SK-N-MC (cell line): Measurements from ENCODE around the gene CLRN3.

Source experiments
- DNase-seq: peaks from one replicate; pipeline ENCODE4 v3.0.0-alpha.2; 2011; ENCODE audit warnings: low read depth, low spot score
- H3K27ac ChIP-seq: fragments of 200-600 bp; sonication (generic); 2 replicates; pipeline ENCODE4 v1.5.1; 2016; ENCODE audit warnings: mixed run types
- H3K36me3 ChIP-seq: fragments of 200-600 bp; sonication (generic); 2 replicates; pipeline ENCODE4 v1.6.1; 2017; ENCODE audit warnings: antibody characterized with exemption, low read length, mixed read lengths; ENCODE audit not compliant: insufficient read depth
- H3K4me3 ChIP-seq: fragments of 200-600 bp; sonication (generic); 2 replicates; pipeline ENCODE4 v1.5.1; 2016
- H3K9ac ChIP-seq: fragments of 200-600 bp; sonication (generic); 2 replicates; pipeline ENCODE4 v1.8.0; 2017; ENCODE audit warnings: mixed run types, mixed read lengths; ENCODE audit not compliant: insufficient read length
- H3K9me3 ChIP-seq: fragments of 200-600 bp; sonication (generic); 2 replicates; pipeline ENCODE4 v1.6.1; 2017; ENCODE audit warnings: low read depth, mild to moderate bottlenecking, antibody characterized with exemption, low read length, moderate library complexity, mixed read lengths
- EZH2 ChIP-seq: fragments of 200-600 bp; sonication (generic); IDR thresholded peaks from one replicate; pipeline ENCODE4 v1.6.1; 2017; ENCODE audit warnings: antibody characterized with exemption
- FOXP2 ChIP-seq: optimal IDR thresholded peaks from 2 replicates; pipeline ENCODE3; 2011; ENCODE audit warnings: mild to moderate bottlenecking, moderate library complexity; ENCODE audit not compliant: insufficient read depth; ENCODE audit errors: extremely low read length, control extremely low read depth
- POLR2AphosphoS5 ChIP-seq: IDR thresholded peaks from 2 replicates; pipeline ENCODE4 v1.6.1; 2012; ENCODE audit warnings: mild to moderate bottlenecking, low read depth, low read length, borderline replicate concordance

Gene CLRN3

GRCh38 chr10:127836176-127836575, 56.6 kb downstream of the CLRN3 start:
- no peaks in the 10 kb centered on the region for H3K36me3 ChIP-seq
- H3K4me3 ChIP-seq: no peak overlapping the region
- no peak for DNase-seq
- H3K27ac ChIP-seq: no peak overlapping the region
- TF ChIP-seq POLR2AphosphoS5: no peak
- TF ChIP-seq FOXP2: no peak
- no peaks in the 10 kb centered on the region for H3K9me3 ChIP-seq
- no peak overlapping the region for H3K9ac ChIP-seq

GRCh38 chr10:127834791-127835190, 58.0 kb downstream of the CLRN3 start:
- Histone ChIP-seq H3K9me3 (no peaks in the 10 kb centered on the region), H3K36me3 (no peaks in the 10 kb centered on the region)
- TF ChIP-seq POLR2AphosphoS5: no peak
- no peak for TF ChIP-seq FOXP2

GRCh38 chr10:127834221-127834620, 58.5 kb downstream of the CLRN3 start:
- Histone ChIP-seq H3K36me3 (no peaks in the 10 kb centered on the region), H3K9me3 (no peaks in the 10 kb centered on the region), H3K4me3 (no peak overlapping the region), H3K27ac (no peak overlapping the region), H3K9ac (no peak overlapping the region)
- no peak for DNase-seq
- no peak for TF ChIP-seq FOXP2
- no peak for TF ChIP-seq EZH2
- no peak for TF ChIP-seq POLR2AphosphoS5

More at GRCh38 chr10:127834791-127835190, 58.0 kb downstream of the CLRN3 start:
- no peak overlapping the region for H3K9ac ChIP-seq
- no peak overlapping the region for H3K4me3 ChIP-seq
- no peak for DNase-seq
- no peak overlapping the region for H3K27ac ChIP-seq

- TF ChIP-seq POLR2AphosphoS5: no peak
- TF ChIP-seq FOXP2: no peak
- no peak for TF ChIP-seq EZH2
- no peak overlapping the region for H3K4me3 ChIP-seq
- H3K9ac ChIP-seq: no peak overlapping the region
These were observed 58.9 kb downstream of the CLRN3 start for GRCh38 chr10:127833804-127834203.

GRCh38 chr10:127832501-127832900, 60.2 kb downstream of the CLRN3 start:
- no peak for TF ChIP-seq EZH2
- TF ChIP-seq POLR2AphosphoS5: no peak
- no peak for TF ChIP-seq FOXP2
- Histone ChIP-seq H3K9ac (no peak overlapping the region), H3K27ac (no peak overlapping the region), H3K36me3 (no peaks in the 10 kb centered on the region), H3K4me3 (no peak overlapping the region), H3K9me3 (no peaks in the 10 kb centered on the region)
- DNase-seq: no peak

More at GRCh38 chr10:127833804-127834203, 58.9 kb downstream of the CLRN3 start:
- Histone ChIP-seq H3K36me3 (no peaks in the 10 kb centered on the region), H3K9me3 (no peaks in the 10 kb centered on the region), H3K27ac (no peak overlapping the region)
- no peak for DNase-seq

- H3K4me3 ChIP-seq: no peak overlapping the region
- no peaks in the 10 kb centered on the region for H3K9me3 ChIP-seq
- no peak for DNase-seq
- no peaks in the 10 kb centered on the region for H3K36me3 ChIP-seq
- TF ChIP-seq POLR2AphosphoS5 (no peak), FOXP2 (no peak), EZH2 (no peak)
- no peak overlapping the region for H3K9ac ChIP-seq
- H3K27ac ChIP-seq: no peak overlapping the region
These were observed 62.3 kb downstream of the CLRN3 start for GRCh38 chr10:127830414-127830813.
